Measurements from ENCODE around the gene EVL. TPM values are rescaled to one million over a fixed set of nuclear protein-coding genes. Genes with fewer than 3 reads are reported as not detected.
A peak's percentile ranks its signal among the peaks of the same experiment; 100 is the strongest.

Gene EVL
- total and polyA plus RNA-seq, 2 donors (not counting 3 experiments of a cell fraction or from before 2014, with no cell fraction given): 34.6 to 62.5 TPM

DNA sequence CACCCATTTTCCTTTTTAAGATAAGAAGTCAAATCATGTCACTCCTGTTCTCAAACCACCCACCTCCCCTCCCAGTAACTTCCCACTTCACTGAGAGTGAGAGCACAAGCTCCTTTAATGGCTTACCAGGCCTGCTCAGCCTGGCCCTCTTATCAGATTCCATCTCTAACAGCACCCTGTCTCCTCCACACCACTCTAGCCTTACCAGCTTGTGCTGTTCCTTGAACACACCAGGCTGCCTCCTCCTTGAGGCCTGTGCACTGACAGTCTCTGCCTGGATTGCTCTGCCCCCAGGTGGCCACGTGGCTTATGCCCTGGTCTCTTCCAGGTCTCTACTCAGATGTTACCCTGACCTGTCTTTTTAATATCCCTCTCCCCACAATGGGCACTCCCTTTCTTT, 40.1 kb upstream of the EVL start:
- peak; percentile 15 for FAIRE-seq

DNA sequence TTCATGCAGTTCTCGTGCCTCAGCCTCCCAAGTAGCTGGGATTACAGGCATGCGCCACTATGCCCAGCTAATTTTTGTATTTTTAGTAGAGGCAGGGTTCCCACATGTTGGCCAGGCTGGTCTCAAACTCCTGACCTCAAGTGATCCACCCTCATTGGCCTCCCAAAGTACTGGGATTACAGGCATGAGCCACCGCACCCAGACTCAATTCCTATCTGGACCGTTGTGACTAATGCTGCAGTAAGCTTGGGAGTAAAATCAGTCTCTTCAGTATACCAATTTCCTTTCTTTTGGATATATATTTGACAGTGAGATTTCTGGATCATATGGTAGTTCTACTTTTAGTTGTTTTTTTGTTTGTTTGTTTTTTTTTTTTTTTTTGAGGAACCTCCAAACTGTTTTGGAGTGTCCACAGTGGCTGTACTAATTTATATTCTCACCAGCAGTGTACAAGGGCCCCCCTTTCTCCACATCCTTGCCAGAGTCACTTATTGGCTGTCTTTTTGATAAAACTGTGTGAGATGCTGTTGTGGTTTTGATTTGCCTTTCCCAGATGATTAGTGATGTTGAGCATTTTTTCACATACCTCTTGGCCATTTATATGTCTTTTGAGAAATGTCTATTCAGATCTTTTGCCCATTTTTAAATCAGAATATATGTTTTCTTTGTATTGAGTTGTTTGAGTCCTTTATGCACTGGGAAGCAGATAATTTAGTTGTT, 37.3 kb upstream of the EVL start:
- dilution Hi-C loops (cut with MboI; ENCODE audit: extremely low pct_ligation_motif_present, low sequenced_read_pairs): no loop called here
- no peak overlapping the region for H3K4me2 ChIP-seq (ENCODE audit: insufficient read depth, low read length)

More for the DNA sequence above, 40.1 kb upstream of the EVL start:
- no peak for TF ChIP-seq POLR2AphosphoS5 (IDR thresholded peaks at IDR 0.05; ENCODE audit: insufficient read depth, low read depth, low read length)
- TF ChIP-seq, protein P1, sequence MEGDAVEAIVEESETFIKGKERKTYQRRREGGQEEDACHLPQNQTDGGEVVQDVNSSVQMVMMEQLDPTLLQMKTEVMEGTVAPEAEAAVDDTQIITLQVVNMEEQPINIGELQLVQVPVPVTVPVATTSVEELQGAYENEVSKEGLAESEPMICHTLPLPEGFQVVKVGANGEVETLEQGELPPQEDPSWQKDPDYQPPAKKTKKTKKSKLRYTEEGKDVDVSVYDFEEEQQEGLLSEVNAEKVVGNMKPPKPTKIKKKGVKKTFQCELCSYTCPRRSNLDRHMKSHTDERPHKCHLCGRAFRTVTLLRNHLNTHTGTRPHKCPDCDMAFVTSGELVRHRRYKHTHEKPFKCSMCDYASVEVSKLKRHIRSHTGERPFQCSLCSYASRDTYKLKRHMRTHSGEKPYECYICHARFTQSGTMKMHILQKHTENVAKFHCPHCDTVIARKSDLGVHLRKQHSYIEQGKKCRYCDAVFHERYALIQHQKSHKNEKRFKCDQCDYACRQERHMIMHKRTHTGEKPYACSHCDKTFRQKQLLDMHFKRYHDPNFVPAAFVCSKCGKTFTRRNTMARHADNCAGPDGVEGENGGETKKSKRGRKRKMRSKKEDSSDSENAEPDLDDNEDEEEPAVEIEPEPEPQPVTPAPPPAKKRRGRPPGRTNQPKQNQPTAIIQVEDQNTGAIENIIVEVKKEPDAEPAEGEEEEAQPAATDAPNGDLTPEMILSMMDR (IDR thresholded peaks at IDR 0.05; ENCODE audit: extremely low read depth in 1 of 2, insufficient read depth in 1 of 2, low read depth in 1 of 2, low read length in 2 of 2): peak in 1 of 2 donors; percentile 48
- no peaks in the 10 kb centered on the region for H3K79me2 ChIP-seq (ENCODE audit: control insufficient read depth, insufficient read depth, low read length)
- DNase-seq (ENCODE audit: low read depth, low spot score): peak; percentile 35
- H3K9me3 ChIP-seq (replicated peaks; ENCODE audit: control insufficient read depth, insufficient read depth, low read length): no peaks in the 10 kb centered on the region
- H4K20me1 ChIP-seq (replicated peaks; ENCODE audit: control insufficient read depth, extremely low read depth, insufficient read depth, low read length): no peaks in the 10 kb centered on the region
- no peak overlapping the region for H2AFZ ChIP-seq (ENCODE audit: low read depth, low read length)
- ChIA-PET POLR2A (no interaction called here), CTCF (interaction anchor here (0.7 to 1.0 kb wide), 6 partner anchors 10 to 168 kb away, joined by 3 to 5 read pairs (median 3); no protein-coding TSS in a partner anchor)
- H3K36me3 ChIP-seq (ENCODE audit: control insufficient read depth in 2 of 2, extremely low read depth in 1 of 2, insufficient read depth in 2 of 2, low read length in 2 of 2): no peaks in the 10 kb centered on the region
- peaks cover under 1% of the 10 kb centered on the region for H3K4me1 ChIP-seq (ENCODE audit: control insufficient read depth, extremely low read depth, insufficient read depth, low read length)
- H3K27me3 ChIP-seq (ENCODE audit: control insufficient read depth in 2 of 2, insufficient read depth in 2 of 2, low read length in 2 of 2): no peaks in the 10 kb centered on the region
- H3K27ac ChIP-seq (ENCODE audit: insufficient read depth, low read depth, low read length): no peak overlapping the region
- no peaks in the 10 kb centered on the region for H3K9me1 ChIP-seq (replicated peaks; ENCODE audit: control insufficient read depth, extremely low read depth, insufficient read depth, low read length)
- H3K4me3 ChIP-seq (replicated peaks in 1 of 3; ENCODE audit: insufficient read depth in 1 of 3, low read depth in 1 of 3, low read length in 3 of 3): no peak overlapping the region
- H3K4me2 ChIP-seq (ENCODE audit: insufficient read depth, low read length): no peak overlapping the region
- intact Hi-C loops (cut with micrococcal nuclease): loop anchor here (1.0 kb wide), 1 partner anchor 43 kb away; no protein-coding TSS in a partner anchor
- H3K9ac ChIP-seq (replicated peaks; ENCODE audit: extremely low read depth, insufficient read depth, low read length): no peak overlapping the region
- dilution Hi-C loops (cut with MboI; ENCODE audit: extremely low pct_ligation_motif_present, low sequenced_read_pairs): no loop called here
- no TSS peak for BruUV-seq (replicated peaks)

More for the DNA sequence above, 37.3 kb upstream of the EVL start:
- Histone ChIP-seq H3K36me3 (ENCODE audit: control insufficient read depth in 2 of 2, extremely low read depth in 1 of 2, insufficient read depth in 2 of 2, low read length in 2 of 2) (no peaks in the 10 kb centered on the region), H3K4me1 (ENCODE audit: control insufficient read depth, extremely low read depth, insufficient read depth, low read length) (peaks cover 25% of the 10 kb centered on the region), H3K27me3 (ENCODE audit: control insufficient read depth in 2 of 2, insufficient read depth in 2 of 2, low read length in 2 of 2) (no peaks in the 10 kb centered on the region), H3K9ac (replicated peaks; ENCODE audit: extremely low read depth, insufficient read depth, low read length) (no peak overlapping the region), H3K79me2 (ENCODE audit: control insufficient read depth, insufficient read depth, low read length) (peaks cover 2% of the 10 kb centered on the region), H3K4me3 (replicated peaks in 1 of 3; ENCODE audit: insufficient read depth in 1 of 3, low read depth in 1 of 3, low read length in 3 of 3) (no peak overlapping the region), H3K9me3 (replicated peaks; ENCODE audit: control insufficient read depth, insufficient read depth, low read length) (no peaks in the 10 kb centered on the region), H3K9me1 (replicated peaks; ENCODE audit: control insufficient read depth, extremely low read depth, insufficient read depth, low read length) (no peaks in the 10 kb centered on the region), H4K20me1 (replicated peaks; ENCODE audit: control insufficient read depth, extremely low read depth, insufficient read depth, low read length) (no peaks in the 10 kb centered on the region), H2AFZ (ENCODE audit: low read depth, low read length) (no peak overlapping the region), H3K27ac (ENCODE audit: insufficient read depth, low read depth, low read length) (no peak overlapping the region)
- no peak for DNase-seq (ENCODE audit: low read depth, low spot score)
- TF ChIP-seq MYC (IDR thresholded peaks at IDR 0.05; ENCODE audit: low read depth, low read length) (no peak), GATA2 (IDR thresholded peaks at IDR 0.05; ENCODE audit: insufficient read depth, insufficient read length, low read depth, low read length) (no peak), EZH2 (IDR thresholded peaks at IDR 0.05; ENCODE audit: borderline replicate concordance, low read depth, low read length, severe bottlenecking) (no peak), POLR2AphosphoS5 (IDR thresholded peaks at IDR 0.05; ENCODE audit: insufficient read depth, low read depth, low read length) (no peak)
- TF ChIP-seq, protein P1 (IDR thresholded peaks at IDR 0.05; ENCODE audit: extremely low read depth in 1 of 2, insufficient read depth in 1 of 2, low read depth in 1 of 2, low read length in 2 of 2): no peak
- BruUV-seq (replicated peaks): no TSS peak
- ChIA-PET CTCF (no interaction called here), POLR2A (no interaction called here)
- intact Hi-C loops (cut with micrococcal nuclease): no loop called here
- FAIRE-seq: no peak

All from endothelial cell of umbilical vein (primary cell).